ENCODE measurements around the gene LACRT. TPM values are rescaled to one million over a fixed set of nuclear protein-coding genes. Genes with fewer than 3 reads are reported as not detected.
"Not testable (repeated sequence)": the region's sequence is repeated elsewhere in the genome, so short reads cannot be mapped to it uniquely, and the experiment has no call there.

Gene LACRT
- polyA plus RNA-seq, 1 donor = not detected

DNA sequence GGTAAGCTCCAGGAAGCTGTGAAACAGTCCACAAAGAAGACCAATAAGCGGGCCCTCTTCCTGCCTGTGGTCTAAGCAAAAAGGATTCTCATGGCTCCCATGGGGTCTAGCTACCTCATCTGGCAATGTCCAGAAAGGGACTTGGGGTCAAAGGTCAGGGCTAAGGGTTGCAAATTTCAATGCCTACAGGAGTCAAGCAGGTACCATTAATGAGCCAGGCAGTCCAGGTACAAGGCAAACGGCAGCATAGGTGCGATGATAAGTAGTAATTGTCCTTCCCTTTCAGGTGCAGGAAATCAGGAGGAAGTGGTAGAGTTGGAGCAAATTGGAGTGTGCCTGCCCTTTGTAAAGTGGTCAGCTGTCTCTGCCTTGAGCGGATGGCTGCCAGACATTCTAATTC lies 6.4 kb upstream of the LACRT start:
- Histone ChIP-seq H3K27me3 (ENCODE audit: control insufficient read depth, insufficient read depth, low read length) (peaks cover 19% of the 10 kb centered on the region), H3K9me3 (ENCODE audit: control insufficient read depth, low read depth, low read length) (no peaks in the 10 kb centered on the region), H3K4me3 (ENCODE audit: low read length) (no peak overlapping the region), H3K27ac (ENCODE audit: low read length) (no peak overlapping the region), H3K36me3 (ENCODE audit: control insufficient read depth, insufficient read depth, low read length) (no peaks in the 10 kb centered on the region), H3K4me1 (ENCODE audit: control insufficient read depth, insufficient read depth, low read length) (no peaks in the 10 kb centered on the region)
- no peak for DNase-seq
- 100% methylated on average over 1 of the region's 4 CpGs for WGBS (ENCODE audit: insufficient coverage, low lambda C conversion rate)

DNA sequence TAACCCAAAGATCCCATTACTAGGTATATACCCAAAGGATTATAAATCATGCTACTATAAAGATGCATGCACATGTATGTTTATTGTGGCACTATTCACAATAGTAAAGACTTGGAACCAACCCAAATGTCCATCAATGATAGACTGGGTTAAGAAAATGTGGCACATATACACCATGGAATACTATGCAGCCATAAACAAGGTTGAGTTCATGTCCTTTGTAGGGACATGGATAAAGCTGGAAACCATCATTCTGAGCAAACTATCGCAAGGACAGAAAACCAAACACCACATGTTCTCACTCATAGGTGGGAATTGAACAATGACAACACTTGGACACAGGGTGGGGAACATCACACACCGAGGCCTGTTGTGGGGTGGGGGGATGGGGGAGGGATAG lies 4.4 kb upstream of the LACRT start:
- not testable (repeated sequence) for H3K27ac ChIP-seq (ENCODE audit: low read length); DNase-seq; H3K4me1 ChIP-seq (ENCODE audit: control insufficient read depth, insufficient read depth, low read length); H3K27me3 ChIP-seq (ENCODE audit: control insufficient read depth, insufficient read depth, low read length); H3K36me3 ChIP-seq (ENCODE audit: control insufficient read depth, insufficient read depth, low read length); H3K9me3 ChIP-seq (ENCODE audit: control insufficient read depth, low read depth, low read length); H3K4me3 ChIP-seq (ENCODE audit: low read length)
- WGBS (ENCODE audit: insufficient coverage, low lambda C conversion rate) = no CpG with 5 or more reads among the region's 2 CpGs

DNA sequence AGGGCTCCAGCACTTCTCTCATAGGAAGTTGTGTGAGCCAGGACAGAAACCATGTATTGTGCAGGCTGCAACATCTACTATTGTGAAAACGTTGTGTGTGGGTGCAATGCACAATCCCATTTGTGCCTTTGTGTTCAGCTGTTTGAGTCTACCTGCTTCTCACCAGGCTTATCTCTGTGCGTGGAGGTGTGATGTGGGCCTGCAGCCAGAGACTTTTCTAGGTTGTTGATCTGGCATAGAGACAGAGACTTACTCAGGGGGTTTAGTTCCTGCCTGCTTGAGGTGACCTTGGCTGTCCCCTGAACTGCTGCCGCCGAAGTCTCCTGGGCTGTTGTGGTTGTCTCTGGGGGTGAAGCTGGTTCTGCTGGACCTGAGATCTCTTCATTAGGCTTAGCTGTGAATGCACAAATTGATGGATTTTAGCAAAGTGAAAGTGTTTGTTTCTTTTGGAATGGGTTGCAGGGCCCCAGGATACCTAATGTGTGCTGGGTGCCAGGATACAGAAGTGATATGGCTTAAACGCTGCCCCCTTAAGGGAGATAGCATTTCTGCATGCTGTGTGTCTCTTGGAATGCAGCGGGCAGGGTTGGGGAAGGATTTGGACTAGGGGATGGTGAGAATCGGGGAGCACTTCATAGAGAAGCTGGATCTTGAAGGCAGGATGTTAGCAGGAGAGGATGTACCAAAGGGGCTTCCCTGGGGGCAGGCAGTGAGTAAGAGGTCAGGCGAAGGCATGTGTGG lies 2.5 kb downstream of the LACRT start:
- no peak for DNase-seq
- no peak overlapping the region for H3K4me3 ChIP-seq (ENCODE audit: low read length)

DNA sequence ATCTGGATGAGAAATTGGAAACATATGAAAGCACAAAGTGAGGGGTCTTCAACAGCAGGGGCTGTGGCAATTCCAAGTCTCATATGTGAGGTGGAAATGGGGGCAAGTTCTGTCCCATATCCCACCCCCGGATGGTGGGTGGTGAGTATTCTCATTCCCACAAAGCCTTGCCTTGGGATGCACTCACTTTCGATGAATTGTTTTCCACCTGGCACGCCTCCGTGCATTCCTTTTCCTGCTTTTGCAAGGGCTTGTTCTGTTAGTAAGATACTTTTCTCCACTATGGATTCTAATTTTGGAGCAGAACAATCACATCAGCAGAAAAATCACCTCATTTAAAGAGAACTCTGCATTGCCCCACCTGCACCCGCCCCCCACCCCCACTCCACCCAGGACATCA lies 3.1 kb downstream of the LACRT start:
- no peak for DNase-seq
- 78% methylated on average over 3 of the region's 5 CpGs for WGBS (ENCODE audit: insufficient coverage, low lambda C conversion rate)
- Histone ChIP-seq H3K9me3 (ENCODE audit: control insufficient read depth, low read depth, low read length) (no peaks in the 10 kb centered on the region), H3K27ac (ENCODE audit: low read length) (no peak overlapping the region), H3K4me3 (ENCODE audit: low read length) (no peak overlapping the region), H3K27me3 (ENCODE audit: control insufficient read depth, insufficient read depth, low read length) (peaks cover 11% of the 10 kb centered on the region), H3K4me1 (ENCODE audit: control insufficient read depth, insufficient read depth, low read length) (no peaks in the 10 kb centered on the region), H3K36me3 (ENCODE audit: control insufficient read depth, insufficient read depth, low read length) (no peaks in the 10 kb centered on the region)

More for the DNA sequence above, 2.5 kb downstream of the LACRT start:
- Histone ChIP-seq H3K36me3 (ENCODE audit: control insufficient read depth, insufficient read depth, low read length) (no peaks in the 10 kb centered on the region), H3K27me3 (ENCODE audit: control insufficient read depth, insufficient read depth, low read length) (peaks cover 11% of the 10 kb centered on the region), H3K4me1 (ENCODE audit: control insufficient read depth, insufficient read depth, low read length) (no peaks in the 10 kb centered on the region), H3K27ac (ENCODE audit: low read length) (no peak overlapping the region), H3K9me3 (ENCODE audit: control insufficient read depth, low read depth, low read length) (no peaks in the 10 kb centered on the region)
- 67% methylated on average over 1 of the region's 8 CpGs for WGBS (ENCODE audit: insufficient coverage, low lambda C conversion rate)

DNA sequence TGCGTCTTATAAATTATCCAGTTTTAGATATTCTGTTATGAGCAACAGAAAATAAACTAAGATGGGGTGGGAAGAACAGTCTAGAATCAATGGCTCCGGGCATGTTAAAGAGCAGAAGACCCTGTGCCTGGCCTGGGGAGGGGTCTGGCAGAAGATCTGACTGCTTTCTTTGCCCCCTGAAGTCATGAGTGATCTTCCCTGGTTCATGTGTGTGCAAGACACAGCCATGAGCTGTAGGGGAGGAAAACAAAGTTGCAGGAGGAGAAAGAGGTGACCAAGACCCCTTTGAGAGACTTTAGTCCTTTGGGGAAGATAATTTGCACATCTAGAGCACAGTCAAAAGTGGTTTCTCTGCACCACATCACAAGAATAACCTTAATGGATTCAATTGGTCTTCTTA lies 4.8 kb downstream of the LACRT start:
- peaks cover 18% of the 10 kb centered on the region for H3K27me3 ChIP-seq (ENCODE audit: control insufficient read depth, insufficient read depth, low read length)
- H3K4me3 ChIP-seq (ENCODE audit: low read length) = no peak overlapping the region
- no peaks in the 10 kb centered on the region for H3K9me3 ChIP-seq (ENCODE audit: control insufficient read depth, low read depth, low read length)
- H3K4me1 ChIP-seq (ENCODE audit: control insufficient read depth, insufficient read depth, low read length) = no peaks in the 10 kb centered on the region
- no CpG with 5 or more reads among the region's 2 CpGs for WGBS (ENCODE audit: insufficient coverage, low lambda C conversion rate)
- H3K36me3 ChIP-seq (ENCODE audit: control insufficient read depth, insufficient read depth, low read length) = no peaks in the 10 kb centered on the region
- H3K27ac ChIP-seq (ENCODE audit: low read length) = no peak overlapping the region
- DNase-seq = no peak

DNA sequence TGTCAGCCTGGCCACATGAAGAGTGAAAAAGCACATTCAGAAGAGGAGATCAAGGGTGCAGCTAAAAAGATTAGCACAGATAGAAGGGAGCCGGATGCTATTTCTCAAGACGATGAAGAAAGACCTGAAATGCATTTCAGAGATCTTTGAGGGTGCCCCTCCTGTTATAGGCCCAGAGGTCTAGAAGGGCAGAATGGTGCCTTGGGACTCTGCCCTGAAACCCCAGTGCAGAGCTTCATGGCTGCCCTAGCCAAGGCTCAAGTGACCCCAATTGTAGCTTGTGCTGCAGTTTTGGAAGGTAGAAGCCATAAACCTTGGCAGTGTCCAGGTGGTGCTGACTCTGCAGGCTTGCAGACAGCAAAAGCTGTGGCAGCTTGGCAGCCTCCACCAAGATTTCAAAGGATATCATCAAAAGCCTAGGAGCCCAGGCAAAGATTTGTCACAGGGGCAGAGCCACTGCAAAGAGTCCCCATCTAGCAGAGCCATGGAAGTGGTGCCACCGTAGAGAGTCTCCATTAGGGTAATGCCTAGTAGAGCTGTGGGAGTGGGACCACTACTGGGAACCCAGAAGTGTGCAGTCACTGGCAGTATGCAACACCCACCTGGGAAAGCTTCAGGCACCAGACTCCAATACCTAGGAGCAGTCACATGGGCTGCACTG lies 6.4 kb downstream of the LACRT start:
- DNase-seq = no peak
- no peak overlapping the region for H3K27ac ChIP-seq (ENCODE audit: low read length)
- H3K9me3 ChIP-seq (ENCODE audit: control insufficient read depth, low read depth, low read length) = no peaks in the 10 kb centered on the region
- WGBS (ENCODE audit: insufficient coverage, low lambda C conversion rate) = no CpG with 5 or more reads among the region's 3 CpGs
- no peak overlapping the region for H3K4me3 ChIP-seq (ENCODE audit: low read length)
- H3K4me1 ChIP-seq (ENCODE audit: control insufficient read depth, insufficient read depth, low read length) = no peaks in the 10 kb centered on the region
- H3K36me3 ChIP-seq (ENCODE audit: control insufficient read depth, insufficient read depth, low read length) = no peaks in the 10 kb centered on the region
- H3K27me3 ChIP-seq (ENCODE audit: control insufficient read depth, insufficient read depth, low read length) = peaks cover 15% of the 10 kb centered on the region

DNA sequence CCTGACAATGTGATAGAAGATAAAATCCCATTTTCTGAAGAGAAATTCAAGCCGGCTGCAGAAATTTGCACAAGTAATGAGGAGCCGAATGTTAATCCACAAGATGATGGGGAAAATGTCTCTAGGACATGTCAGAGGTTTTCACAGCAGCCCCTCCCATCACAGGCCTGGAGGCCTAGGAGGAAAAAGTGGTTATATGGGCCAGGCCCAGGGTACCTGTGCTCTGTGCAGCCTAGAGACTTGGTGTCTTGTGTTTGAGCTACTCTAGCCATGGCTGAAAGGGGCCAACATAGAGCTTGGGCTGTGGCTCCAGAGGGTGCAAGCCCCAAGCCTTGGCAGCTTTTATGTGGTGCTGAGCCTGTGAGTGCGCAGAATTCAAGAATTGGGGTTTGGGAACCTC lies 7.4 kb downstream of the LACRT start:
- no peaks in the 10 kb centered on the region for H3K36me3 ChIP-seq (ENCODE audit: control insufficient read depth, insufficient read depth, low read length)
- DNase-seq = no peak
- no peak overlapping the region for H3K4me3 ChIP-seq (ENCODE audit: low read length)
- no peaks in the 10 kb centered on the region for H3K4me1 ChIP-seq (ENCODE audit: control insufficient read depth, insufficient read depth, low read length)
- no CpG with 5 or more reads among the region's 3 CpGs for WGBS (ENCODE audit: insufficient coverage, low lambda C conversion rate)
- H3K27ac ChIP-seq (ENCODE audit: low read length) = no peak overlapping the region
- H3K9me3 ChIP-seq (ENCODE audit: control insufficient read depth, low read depth, low read length) = no peaks in the 10 kb centered on the region
- peaks cover 18% of the 10 kb centered on the region for H3K27me3 ChIP-seq (ENCODE audit: control insufficient read depth, insufficient read depth, low read length)

DNA sequence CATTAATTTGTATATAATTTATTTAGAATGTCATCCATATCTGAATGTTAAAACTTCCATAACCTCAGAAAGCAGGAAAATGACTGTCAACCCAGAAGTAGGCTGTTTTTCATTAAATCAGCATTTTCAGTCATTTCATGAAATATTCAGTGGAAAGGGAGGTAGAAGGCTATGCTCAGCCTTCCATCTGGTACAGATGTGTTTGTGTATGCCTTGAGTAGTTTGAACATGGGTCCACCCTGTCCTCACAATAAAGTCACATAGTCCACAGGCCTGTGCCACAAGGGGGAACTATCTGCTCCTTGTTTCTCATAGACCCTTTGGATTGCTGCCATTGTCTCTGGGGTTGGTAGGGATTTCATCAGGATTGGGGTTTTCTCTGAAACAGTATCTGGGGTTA lies 9.1 kb downstream of the LACRT start:
- H3K27me3 ChIP-seq (ENCODE audit: control insufficient read depth, insufficient read depth, low read length) = peaks cover 16% of the 10 kb centered on the region
- H3K4me1 ChIP-seq (ENCODE audit: control insufficient read depth, insufficient read depth, low read length) = no peaks in the 10 kb centered on the region
- H3K36me3 ChIP-seq (ENCODE audit: control insufficient read depth, insufficient read depth, low read length) = no peaks in the 10 kb centered on the region
- DNase-seq = no peak
- H3K27ac ChIP-seq (ENCODE audit: low read length) = no peak overlapping the region
- H3K4me3 ChIP-seq (ENCODE audit: low read length) = no peak overlapping the region
- no peaks in the 10 kb centered on the region for H3K9me3 ChIP-seq (ENCODE audit: control insufficient read depth, low read depth, low read length)

DNA sequence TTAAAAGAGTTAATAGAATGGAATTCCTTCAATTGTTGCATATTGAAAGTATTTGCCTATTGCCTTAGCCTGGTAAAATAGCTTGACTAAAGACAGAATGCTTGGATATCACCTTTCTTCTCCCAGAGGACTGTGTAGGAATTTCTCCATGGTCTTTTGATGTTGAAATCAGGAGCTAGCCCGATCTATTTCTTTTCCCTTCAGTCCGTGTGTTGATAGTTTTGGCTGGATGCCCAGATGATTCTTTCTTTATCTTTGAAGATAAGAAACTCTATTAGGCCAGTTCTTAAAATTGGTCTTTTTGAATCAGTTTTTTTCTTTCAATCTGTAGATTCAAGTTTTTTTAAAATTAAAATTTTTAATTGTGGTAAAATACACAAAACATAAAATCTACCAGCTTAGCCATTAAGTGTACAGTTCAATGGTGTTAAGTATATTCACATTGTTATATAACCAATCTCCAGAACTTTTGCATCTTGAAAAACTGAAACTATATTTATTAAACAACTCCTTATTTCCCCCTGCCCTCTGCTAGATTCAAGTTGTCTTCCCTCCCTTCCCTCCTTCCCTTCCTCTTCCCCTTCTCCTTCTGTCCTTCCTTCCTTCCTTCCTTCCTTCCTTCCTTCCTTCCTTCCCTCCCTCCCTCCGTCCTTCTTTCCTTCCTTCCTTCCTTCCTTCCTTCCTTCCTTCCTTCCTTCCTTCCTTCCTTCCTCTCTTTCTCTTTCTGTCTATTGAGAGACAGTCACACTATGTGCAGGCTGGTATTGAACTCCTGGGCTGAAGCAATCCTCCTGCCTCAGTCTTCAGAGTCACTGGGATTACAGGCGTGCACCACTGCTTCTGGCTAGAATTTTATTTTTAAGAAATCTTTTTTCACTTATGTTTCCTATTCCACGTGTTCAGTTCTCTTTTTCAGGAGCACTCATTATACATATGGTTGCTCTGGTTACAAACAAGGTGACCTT lies 10.1 kb downstream of the LACRT start:
- Histone ChIP-seq H3K4me1 (ENCODE audit: control insufficient read depth, insufficient read depth, low read length) (no peaks in the 10 kb centered on the region), H3K4me3 (ENCODE audit: low read length) (no peak overlapping the region), H3K36me3 (ENCODE audit: control insufficient read depth, insufficient read depth, low read length) (no peaks in the 10 kb centered on the region), H3K27ac (ENCODE audit: low read length) (no peak overlapping the region), H3K9me3 (ENCODE audit: control insufficient read depth, low read depth, low read length) (no peaks in the 10 kb centered on the region), H3K27me3 (ENCODE audit: control insufficient read depth, insufficient read depth, low read length) (peaks cover 14% of the 10 kb centered on the region)
- 50% methylated on average over 4 of the region's 5 CpGs for WGBS (ENCODE audit: insufficient coverage, low lambda C conversion rate)
- DNase-seq = peak in 1 of 2 donors; percentile 5

DNA sequence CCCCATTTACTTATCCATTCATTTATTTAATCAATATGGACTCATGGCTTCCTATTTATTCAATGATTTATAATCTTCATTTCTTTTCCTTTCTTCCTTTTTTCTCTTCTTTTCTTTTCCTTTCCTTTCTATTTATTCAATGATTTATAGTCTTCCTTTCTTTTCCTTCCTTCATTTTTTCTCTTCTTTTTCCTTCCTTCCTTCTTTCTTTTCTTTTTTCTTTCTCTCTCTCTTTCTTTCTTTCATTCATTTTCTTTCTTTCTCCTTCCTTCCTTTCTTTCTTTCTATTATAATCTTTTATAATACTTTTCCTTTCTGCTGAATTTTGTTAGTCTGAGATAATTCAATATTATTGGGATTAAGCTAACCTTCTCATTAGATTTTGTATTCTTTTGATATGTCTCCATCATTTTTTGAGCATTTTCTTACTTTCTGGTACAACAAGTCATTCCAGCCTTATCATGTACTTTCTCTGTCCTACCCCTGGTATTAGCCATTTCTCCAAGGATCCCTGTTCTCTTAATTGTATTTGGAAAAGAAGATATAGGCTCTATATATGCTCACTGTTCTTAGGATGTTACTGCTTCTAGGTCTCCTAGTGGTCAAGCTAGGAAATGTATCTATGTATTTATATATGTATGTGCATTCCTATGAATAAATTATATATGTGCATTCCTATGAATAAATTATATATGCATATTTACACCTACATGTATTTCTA lies 12.1 kb downstream of the LACRT start:
- H3K36me3 ChIP-seq (ENCODE audit: control insufficient read depth, insufficient read depth, low read length) = no peaks in the 10 kb centered on the region
- H3K4me1 ChIP-seq (ENCODE audit: control insufficient read depth, insufficient read depth, low read length) = no peaks in the 10 kb centered on the region
- no peaks in the 10 kb centered on the region for H3K9me3 ChIP-seq (ENCODE audit: control insufficient read depth, low read depth, low read length)
- peaks cover 13% of the 10 kb centered on the region for H3K27me3 ChIP-seq (ENCODE audit: control insufficient read depth, insufficient read depth, low read length)
- no peak for DNase-seq
- no peak overlapping the region for H3K4me3 ChIP-seq (ENCODE audit: low read length)
- no peak overlapping the region for H3K27ac ChIP-seq (ENCODE audit: low read length)
